Medulla oblongata (tissue), 1 donor: ENCODE data around the gene TDRD15.
"Not testable (repeated sequence)": the region's sequence is repeated elsewhere in the genome, so short reads cannot be mapped to it uniquely, and the experiment has no call there.

ENCODE experiments used
- DNase-seq: peaks from one replicate; pipeline ENCODE4 v3.0.0-alpha.2; 2015; ENCODE audit errors: extremely low spot score

TDRD15 gene

GRCh38 chr2:21123473-21124393, at the start of gene TDRD15:
Gene TDRD15, plus strand, starts transcription at chr2:21123968. Its CDS starts 13,500 bp downstream, at chr2:21137468.
- no peak for DNase-seq

- DNase-seq, result no peak
Measured at GRCh38 chr2:21078296-21078695, 45.5 kb upstream of the TDRD15 start.

GRCh38 chr2:21083482-21083881, 40.3 kb upstream of the TDRD15 start:
- DNase-seq, result no peak

- no peak for DNase-seq
Measured at GRCh38 chr2:21084401-21084800, 39.4 kb upstream of the TDRD15 start.

- DNase-seq, result no peak
Measured at GRCh38 chr2:21092308-21092869, 31.4 kb upstream of the TDRD15 start.

GRCh38 chr2:21095178-21095577, 28.6 kb upstream of the TDRD15 start:
- no peak for DNase-seq

GRCh38 chr2:21095714-21096113, 28.1 kb upstream of the TDRD15 start:
- no peak for DNase-seq

- DNase-seq, result no peak
Measured at GRCh38 chr2:21096458-21096857, 27.3 kb upstream of the TDRD15 start.

- no peak for DNase-seq
Measured at GRCh38 chr2:21097331-21097730, 26.4 kb upstream of the TDRD15 start.

GRCh38 chr2:21098294-21098693, 25.5 kb upstream of the TDRD15 start:
- no peak for DNase-seq

- DNase-seq, result no peak
Measured at GRCh38 chr2:21099281-21099907, 24.4 kb upstream of the TDRD15 start.

- DNase-seq, result not testable (repeated sequence)
Measured at GRCh38 chr2:21101514-21102155, 22.1 kb upstream of the TDRD15 start.

GRCh38 chr2:21102356-21102755, 21.4 kb upstream of the TDRD15 start:
- no peak for DNase-seq

- DNase-seq, result no peak
Measured at GRCh38 chr2:21103274-21103891, 20.4 kb upstream of the TDRD15 start.

- no peak for DNase-seq
Measured at GRCh38 chr2:21104030-21104660, 19.6 kb upstream of the TDRD15 start.

- DNase-seq, result no peak
Measured at GRCh38 chr2:21111012-21111411, 12.8 kb upstream of the TDRD15 start.

GRCh38 chr2:21117688-21118087, 6.1 kb upstream of the TDRD15 start:
- no peak for DNase-seq

GRCh38 chr2:21118302-21118920, 5.4 kb upstream of the TDRD15 start:
- DNase-seq, result peak; percentile 67

GRCh38 chr2:21131861-21132260, 8.1 kb downstream of the TDRD15 start:
- no peak for DNase-seq

GRCh38 chr2:21135585-21135984, 11.8 kb downstream of the TDRD15 start:
- DNase-seq, result no peak

- no peak for DNase-seq
Measured at GRCh38 chr2:21142149-21142548, 18.4 kb downstream of the TDRD15 start.
